SU-DHL-6 (cell line): ENCODE data around the gene FABP1.

Source experiments
- H2AFZ ChIP-seq: fragments of 200-600 bp; sonication (generic); 2 replicates; pipeline ENCODE4 v1.6.1; 2014; ENCODE audit warnings: low read depth, mild to moderate bottlenecking, moderate library complexity, mixed read lengths, antibody characterized with exemption, low read length; ENCODE audit not compliant: severe bottlenecking
- H3F3A ChIP-seq: fragments of 200-600 bp; shearing (Covaris generic); 2 replicates; pipeline ENCODE4 v1.6.0; 2016; ENCODE audit warnings: antibody characterized with exemption, mild to moderate bottlenecking; ENCODE audit not compliant: insufficient read depth
- H3K27ac ChIP-seq: fragments of 200-600 bp; sonication (generic); 2 replicates; pipeline ENCODE4 v1.5.1; 2016; ENCODE audit warnings: low read depth, mild to moderate bottlenecking, low read length, moderate library complexity, mixed read lengths
- H3K27me3 ChIP-seq: fragments of 200-600 bp; sonication (generic), shearing (Covaris generic); 2 replicates; pipeline ENCODE4 v1.6.0; 2014; ENCODE audit warnings: mild to moderate bottlenecking, low read length
- H3K36me3 ChIP-seq: fragments of 200-600 bp; sonication (generic); 2 replicates; pipeline ENCODE4 v1.6.1; 2014; ENCODE audit warnings: mild to moderate bottlenecking, low read length, mixed read lengths
- H3K4me2 ChIP-seq: fragments of 300-600, 200-600 bp; shearing (Covaris generic), sonication (generic); 2 replicates; pipeline ENCODE4 v1.6.0; 2014; ENCODE audit warnings: low read length, low read depth, mild to moderate bottlenecking; ENCODE audit not compliant: poor library complexity, severe bottlenecking
- H3K4me3 ChIP-seq: fragments of 200-600 bp; sonication (generic); 2 replicates; pipeline ENCODE4 v1.5.1; 2014; ENCODE audit warnings: antibody characterized with exemption, low read length, mild to moderate bottlenecking, mixed read lengths; ENCODE audit not compliant: insufficient read depth, poor library complexity, severe bottlenecking
- H3K79me2 ChIP-seq: fragments of 200-600 bp; sonication (generic); 2 replicates; pipeline ENCODE4 v1.6.1; 2014; ENCODE audit warnings: mild to moderate bottlenecking, low read length, moderate library complexity; ENCODE audit not compliant: insufficient read depth
- H3K9ac ChIP-seq: fragments of 200-600 bp; sonication (generic); 2 replicates; pipeline ENCODE4 v1.7.0; 2014; ENCODE audit warnings: mild to moderate bottlenecking, low read length
- H3K9me2 ChIP-seq: fragments of 200-600 bp; sonication (generic); replicated peaks from 2 replicates; pipeline ENCODE4 v1.6.1; 2014; ENCODE audit warnings: low read length; ENCODE audit not compliant: insufficient read depth
- H3K9me3 ChIP-seq: fragments of 200-600 bp; sonication (generic); 2 replicates; pipeline ENCODE4 v1.6.1; 2014; ENCODE audit warnings: low read length, mixed read lengths; ENCODE audit not compliant: insufficient read depth
- H4K20me1 ChIP-seq: fragments of 200-600 bp; sonication (generic); 2 replicates; pipeline ENCODE4 v1.6.1; 2014; ENCODE audit warnings: low read depth, mild to moderate bottlenecking, antibody characterized with exemption, low read length, moderate library complexity, mixed read lengths
- EZH2phosphoT487 ChIP-seq: fragments of 200-600 bp; sonication (generic), shearing (Covaris generic); conservative IDR thresholded peaks from 2 replicates; pipeline ENCODE4 v1.6.1; 2018; ENCODE audit warnings: mild to moderate bottlenecking, antibody characterized with exemption, low read length, moderate library complexity, mixed read lengths
- TF ChIP-seq, protein P1 (sequence below): fragments of 200-600 bp; sonication (generic); IDR thresholded peaks from one replicate; pipeline ENCODE4 v1.5.1; 2017; ENCODE audit warnings: antibody characterized with exemption, mild to moderate bottlenecking, low read length, moderate library complexity; ENCODE audit not compliant: insufficient read depth, poor library complexity, severe bottlenecking

Gene FABP1

DNA sequence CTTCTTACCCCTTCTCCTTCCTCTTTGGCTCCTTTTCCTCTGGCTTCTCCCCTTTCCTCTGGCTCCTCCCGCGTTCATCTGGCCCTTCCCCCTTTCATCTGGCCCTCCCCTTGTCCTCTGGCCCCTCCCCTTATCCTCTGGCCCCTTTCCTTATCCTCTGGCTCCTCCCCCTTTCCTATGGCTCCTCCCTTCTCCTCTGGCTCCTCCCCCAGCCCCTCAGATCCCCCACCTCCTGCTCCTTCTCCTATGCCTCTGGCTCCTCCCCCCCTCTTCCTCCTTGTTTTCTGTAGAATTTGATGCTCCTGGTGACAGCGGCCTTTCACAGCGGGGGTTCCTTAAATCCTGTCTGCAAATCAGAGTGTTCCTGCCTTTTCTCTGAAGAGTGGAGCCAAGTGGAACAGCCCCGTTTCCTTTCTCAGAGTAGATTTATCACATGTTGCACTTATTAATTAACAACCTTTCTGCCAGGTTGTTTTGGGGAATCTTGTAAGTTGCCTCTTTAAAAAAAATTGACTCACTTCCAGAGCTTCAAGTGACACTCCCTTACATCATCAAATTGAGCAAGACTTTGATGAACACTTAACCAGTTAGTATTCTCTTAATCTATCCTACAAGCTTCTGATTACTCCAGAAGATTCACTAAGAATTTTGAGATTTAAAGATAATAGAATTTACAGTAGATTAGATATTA is 27.9 kb downstream of the FABP1 start:
- Histone ChIP-seq H4K20me1 (no peaks in the 10 kb centered on the region), H3F3A (no peaks in the 10 kb centered on the region), H3K4me2 (no peak overlapping the region), H3K9ac (no peak overlapping the region), H3K9me2 (no peaks in the 10 kb centered on the region), H3K27ac (no peak overlapping the region), H3K27me3 (no peaks in the 10 kb centered on the region), H3K9me3 (no peaks in the 10 kb centered on the region), H3K79me2 (no peaks in the 10 kb centered on the region), H3K36me3 (no peaks in the 10 kb centered on the region), H3K4me3 (no peak overlapping the region), H2AFZ (no peak overlapping the region)
- TF ChIP-seq, protein P1, sequence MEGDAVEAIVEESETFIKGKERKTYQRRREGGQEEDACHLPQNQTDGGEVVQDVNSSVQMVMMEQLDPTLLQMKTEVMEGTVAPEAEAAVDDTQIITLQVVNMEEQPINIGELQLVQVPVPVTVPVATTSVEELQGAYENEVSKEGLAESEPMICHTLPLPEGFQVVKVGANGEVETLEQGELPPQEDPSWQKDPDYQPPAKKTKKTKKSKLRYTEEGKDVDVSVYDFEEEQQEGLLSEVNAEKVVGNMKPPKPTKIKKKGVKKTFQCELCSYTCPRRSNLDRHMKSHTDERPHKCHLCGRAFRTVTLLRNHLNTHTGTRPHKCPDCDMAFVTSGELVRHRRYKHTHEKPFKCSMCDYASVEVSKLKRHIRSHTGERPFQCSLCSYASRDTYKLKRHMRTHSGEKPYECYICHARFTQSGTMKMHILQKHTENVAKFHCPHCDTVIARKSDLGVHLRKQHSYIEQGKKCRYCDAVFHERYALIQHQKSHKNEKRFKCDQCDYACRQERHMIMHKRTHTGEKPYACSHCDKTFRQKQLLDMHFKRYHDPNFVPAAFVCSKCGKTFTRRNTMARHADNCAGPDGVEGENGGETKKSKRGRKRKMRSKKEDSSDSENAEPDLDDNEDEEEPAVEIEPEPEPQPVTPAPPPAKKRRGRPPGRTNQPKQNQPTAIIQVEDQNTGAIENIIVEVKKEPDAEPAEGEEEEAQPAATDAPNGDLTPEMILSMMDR, result no peak
- TF ChIP-seq EZH2phosphoT487, result no peak

DNA sequence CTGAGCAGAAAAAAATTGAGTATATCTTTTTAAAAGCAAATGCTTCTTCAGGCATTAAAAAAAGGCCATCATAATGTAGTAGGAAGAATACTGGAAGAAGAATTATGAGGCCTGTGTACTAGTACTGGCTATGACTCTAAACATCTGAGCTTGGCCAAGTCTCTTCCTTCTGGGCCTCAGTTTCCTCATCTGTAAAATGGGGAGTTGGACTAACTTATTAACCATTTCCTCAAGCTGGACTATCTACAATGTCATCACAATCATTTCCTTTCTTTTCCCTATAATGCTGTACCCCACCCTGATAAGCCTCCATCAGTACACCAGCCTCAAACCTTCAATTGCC is 29.3 kb downstream of the FABP1 start:
- Histone ChIP-seq H3K4me2 (no peak overlapping the region), H2AFZ (no peak overlapping the region), H3K79me2 (no peaks in the 10 kb centered on the region), H3K36me3 (no peaks in the 10 kb centered on the region), H3K27ac (no peak overlapping the region), H3K9me2 (no peaks in the 10 kb centered on the region), H3K27me3 (no peaks in the 10 kb centered on the region), H3K4me3 (no peak overlapping the region), H4K20me1 (no peaks in the 10 kb centered on the region), H3F3A (no peaks in the 10 kb centered on the region), H3K9me3 (no peaks in the 10 kb centered on the region), H3K9ac (no peak overlapping the region)
- no peak for TF ChIP-seq EZH2phosphoT487
- TF ChIP-seq, protein P1, result no peak

DNA sequence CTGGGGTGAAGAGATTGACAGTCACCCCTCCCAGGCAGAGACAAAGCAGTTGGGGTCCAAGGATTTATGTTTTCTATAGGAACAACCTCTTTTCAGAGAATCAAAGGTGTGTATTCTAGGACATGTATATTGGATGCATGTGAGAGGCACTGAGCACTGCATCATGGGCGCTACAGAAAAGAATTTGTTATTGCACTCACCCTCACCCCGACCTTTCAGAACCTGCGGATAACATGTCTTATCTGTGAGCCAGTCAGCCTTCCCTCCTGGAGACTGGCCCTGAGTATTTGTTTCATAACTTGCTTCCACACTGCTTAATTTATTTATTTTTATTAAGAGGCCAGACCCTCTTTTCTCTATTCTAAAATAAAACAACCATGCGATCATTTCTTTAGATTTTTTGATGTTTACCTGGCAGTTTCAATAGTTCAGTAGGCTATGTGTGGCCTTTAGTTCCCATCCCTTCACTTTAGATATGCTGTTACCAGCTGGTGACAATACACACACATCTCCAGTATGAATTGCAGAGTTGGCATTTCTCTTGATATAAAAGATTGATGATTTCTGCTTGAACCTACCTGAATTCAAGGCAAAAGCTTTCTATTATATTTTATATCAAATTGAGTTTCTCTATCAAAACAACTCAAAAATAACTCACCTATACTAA is 29.8 kb downstream of the FABP1 start:
- Histone ChIP-seq H3K36me3 (no peaks in the 10 kb centered on the region), H3K4me2 (no peak overlapping the region), H3F3A (no peaks in the 10 kb centered on the region), H3K9ac (no peak overlapping the region), H3K9me2 (no peaks in the 10 kb centered on the region), H4K20me1 (no peaks in the 10 kb centered on the region), H3K27me3 (no peaks in the 10 kb centered on the region), H3K4me3 (no peak overlapping the region), H3K27ac (no peak overlapping the region), H3K79me2 (no peaks in the 10 kb centered on the region), H3K9me3 (no peaks in the 10 kb centered on the region), H2AFZ (no peak overlapping the region)
- TF ChIP-seq EZH2phosphoT487, result no peak
- TF ChIP-seq, protein P1, result no peak
